A549 treated with Mapracorat at 1 μM for 4 hours (cell line): Measurements from ENCODE around the gene NSMCE1. TPM values are rescaled to one million over a fixed set of nuclear protein-coding genes. Genes with fewer than 3 reads are reported as not detected.

Experiments used
- total RNA-seq: library from RNA; stranded (reverse); fragments of 200-300 nt; extraction: Qiagen RNA extraction; gene quantifications from 5 replicates; pipeline ENCODE4 v1.2.3, GENCODE V29; 2022

The NSMCE1 gene
- 52.4 to 61.5 TPM (median 58.2 TPM) in 5 replicates for total RNA-seq

GRCh38 chr16:27268376-27269299 lies at the start of gene NSMCE1:
TSS of gene NSMCE1 (minus strand) at chr16:27268772. CDS start at chr16:27257570, 11,202 bp downstream.

GRCh38 chr16:27313422-27314160 lies 45.0 kb upstream of the NSMCE1 start, which contains the start of gene IL4R:
TSS of gene IL4R (plus strand) at chr16:27313974. CDS start at chr16:27340204, 26,230 bp downstream.

GRCh38 chr16:27203507-27204311 lies 64.9 kb downstream of the NSMCE1 start, which contains the start of gene KDM8:
TSS of gene KDM8 (plus strand) at chr16:27203526. CDS start at chr16:27210124, 6,598 bp downstream.

Other genes with a start within 250 kb of the NSMCE1 start
- gene C16orf82, start 201.8 kb downstream of the NSMCE1 start, total RNA-seq: not detected in 5 replicates
- gene KDM8, start 65.2 kb downstream of the NSMCE1 start, total RNA-seq: 1.8 to 2.9 TPM (median 2.5 TPM) in 5 replicates
- gene IL4R, start 45.2 kb upstream of the NSMCE1 start, total RNA-seq: 29.7 to 38.8 TPM (median 34.1 TPM) in 5 replicates
- 0.06 to 0.11 TPM in 2 of 5 replicates, not detected in the others for gene IL21R, start 133.4 kb upstream of the NSMCE1 start, total RNA-seq